ENCODE measurements around the gene FGF18. TPM values are rescaled to one million over a fixed set of nuclear protein-coding genes. Genes with fewer than 3 reads are reported as not detected.

FGF18 gene
- total RNA-seq, 4 donors from 2014 or later: 0.66 to 0.91 (median 0.86) TPM; not detected in 1

DNA sequence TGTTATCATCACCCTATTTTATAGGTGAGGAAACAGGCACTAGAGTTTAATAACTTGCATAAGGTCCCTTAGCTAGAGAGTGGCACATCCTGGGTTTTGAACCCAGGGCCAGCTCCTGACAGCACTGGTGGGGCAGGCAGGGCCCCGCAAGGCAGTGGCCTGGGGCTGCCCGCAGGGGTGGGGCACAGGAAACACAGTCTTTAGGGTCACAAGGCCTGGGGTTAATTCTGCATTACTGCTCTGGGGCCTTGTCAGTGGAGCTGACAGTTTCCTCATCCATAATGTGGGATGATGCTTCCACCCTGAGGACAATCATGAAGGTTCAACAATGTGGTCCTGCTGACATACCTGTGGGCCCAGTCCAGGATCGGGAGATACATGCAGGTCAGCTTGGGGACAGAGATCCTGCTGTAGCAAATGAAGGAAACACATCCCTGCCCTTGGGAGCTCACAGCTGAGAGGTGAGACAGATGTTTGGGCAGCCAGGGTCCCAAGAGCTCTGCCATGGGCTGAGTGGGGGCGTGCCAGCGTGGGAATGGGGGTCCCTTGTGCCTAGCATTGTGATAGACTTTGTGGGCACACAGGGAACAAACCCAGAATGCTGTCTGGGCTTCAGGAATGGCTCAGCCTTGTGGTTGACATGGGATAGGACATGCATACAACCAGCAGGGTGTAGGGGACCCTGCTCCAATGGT lies 14.7 kb downstream of the FGF18 start:
- Histone ChIP-seq H3K9me3 (no peaks in the 10 kb centered on the region), H3K27me3 (no peaks in the 10 kb centered on the region), H3K27ac (replicated peaks in 1 of 4) (no peak overlapping the region), H3K36me3 (no peaks in the 10 kb centered on the region), H3K4me1 (peaks cover 0 to 15% (median 0%) of the 10 kb centered on the region in 4 donors), H3K4me3 (no peak overlapping the region)
- intact Hi-C loops (cut with DNase I): no loop called here
- WGBS: 87% methylated on average over 4 of the region's 5 CpGs
- TF ChIP-seq POLR2A (IDR thresholded peaks at IDR 0.05; ENCODE audit: low read depth): no peak
- no peak for TF ChIP-seq POLR2AphosphoS5 (IDR thresholded peaks at IDR 0.05)
- TF ChIP-seq EP300 (IDR thresholded peaks at IDR 0.05): no peak
- TF ChIP-seq, protein P1, sequence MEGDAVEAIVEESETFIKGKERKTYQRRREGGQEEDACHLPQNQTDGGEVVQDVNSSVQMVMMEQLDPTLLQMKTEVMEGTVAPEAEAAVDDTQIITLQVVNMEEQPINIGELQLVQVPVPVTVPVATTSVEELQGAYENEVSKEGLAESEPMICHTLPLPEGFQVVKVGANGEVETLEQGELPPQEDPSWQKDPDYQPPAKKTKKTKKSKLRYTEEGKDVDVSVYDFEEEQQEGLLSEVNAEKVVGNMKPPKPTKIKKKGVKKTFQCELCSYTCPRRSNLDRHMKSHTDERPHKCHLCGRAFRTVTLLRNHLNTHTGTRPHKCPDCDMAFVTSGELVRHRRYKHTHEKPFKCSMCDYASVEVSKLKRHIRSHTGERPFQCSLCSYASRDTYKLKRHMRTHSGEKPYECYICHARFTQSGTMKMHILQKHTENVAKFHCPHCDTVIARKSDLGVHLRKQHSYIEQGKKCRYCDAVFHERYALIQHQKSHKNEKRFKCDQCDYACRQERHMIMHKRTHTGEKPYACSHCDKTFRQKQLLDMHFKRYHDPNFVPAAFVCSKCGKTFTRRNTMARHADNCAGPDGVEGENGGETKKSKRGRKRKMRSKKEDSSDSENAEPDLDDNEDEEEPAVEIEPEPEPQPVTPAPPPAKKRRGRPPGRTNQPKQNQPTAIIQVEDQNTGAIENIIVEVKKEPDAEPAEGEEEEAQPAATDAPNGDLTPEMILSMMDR (IDR thresholded peaks at IDR 0.05): no peak
- DNase-seq (ENCODE audit: extremely low spot score): no peak

DNA sequence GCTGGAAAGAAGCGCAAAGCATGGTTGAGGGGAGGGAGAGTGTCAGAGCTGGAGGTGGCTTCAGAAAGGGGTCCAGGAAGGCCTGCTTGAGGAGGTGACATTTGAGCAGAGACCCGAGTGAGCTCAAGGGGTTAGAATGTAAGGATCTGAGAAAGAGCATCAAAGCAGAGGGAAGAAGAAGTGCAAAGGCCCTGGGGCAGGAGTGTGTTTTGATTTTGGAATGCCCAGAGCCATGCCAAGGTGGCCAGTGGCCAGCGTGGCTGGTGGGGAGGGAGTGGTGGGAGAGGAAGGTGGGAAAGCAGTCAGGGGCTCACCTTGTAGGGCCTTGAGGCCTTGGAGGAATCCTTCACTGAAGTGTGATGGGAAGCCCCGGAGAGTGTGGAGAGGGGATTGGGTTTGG lies 15.4 kb downstream of the FGF18 start:
- Histone ChIP-seq H3K9me3 (no peaks in the 10 kb centered on the region), H3K36me3 (no peaks in the 10 kb centered on the region), H3K27me3 (no peaks in the 10 kb centered on the region), H3K4me3 (no peak overlapping the region), H3K27ac (replicated peaks in 1 of 4) (no peak overlapping the region), H3K4me1 (peaks cover 0 to 20% (median 0%) of the 10 kb centered on the region in 4 donors)
- WGBS: 99% methylated on average over 4 of the region's 4 CpGs
- no peak for DNase-seq (ENCODE audit: extremely low spot score)
- TF ChIP-seq EP300 (IDR thresholded peaks at IDR 0.05) (no peak), POLR2A (IDR thresholded peaks at IDR 0.05; ENCODE audit: low read depth) (no peak), POLR2AphosphoS5 (IDR thresholded peaks at IDR 0.05) (no peak)
- TF ChIP-seq, protein P1 (IDR thresholded peaks at IDR 0.05): no peak
- intact Hi-C loops (cut with DNase I): no loop called here

DNA sequence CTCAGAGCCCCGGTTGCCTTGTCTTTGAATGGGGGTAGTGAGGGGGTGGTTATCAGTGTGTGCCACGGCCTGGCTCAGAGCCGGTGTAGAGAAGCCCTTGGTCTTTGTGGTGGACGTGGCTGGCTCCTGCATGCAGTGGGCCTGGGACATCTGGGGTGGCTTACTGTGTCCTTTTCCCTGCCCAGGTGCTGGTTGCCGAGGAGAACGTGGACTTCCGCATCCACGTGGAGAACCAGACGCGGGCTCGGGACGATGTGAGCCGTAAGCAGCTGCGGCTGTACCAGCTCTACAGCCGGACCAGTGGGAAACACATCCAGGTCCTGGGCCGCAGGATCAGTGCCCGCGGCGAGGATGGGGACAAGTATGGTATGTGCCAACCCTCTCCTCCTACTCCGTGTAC lies 16.5 kb downstream of the FGF18 start:
- 94% methylated on average over 9 of the region's 20 CpGs for WGBS
- Histone ChIP-seq H3K27ac (replicated peaks in 1 of 4) (no peak overlapping the region), H3K4me1 (peaks cover 0 to 31% (median 0%) of the 10 kb centered on the region in 4 donors), H3K36me3 (no peaks in the 10 kb centered on the region), H3K9me3 (no peaks in the 10 kb centered on the region), H3K4me3 (no peak overlapping the region), H3K27me3 (no peaks in the 10 kb centered on the region)
- DNase-seq (ENCODE audit: extremely low spot score): no peak
- TF ChIP-seq EP300 (IDR thresholded peaks at IDR 0.05) (no peak), POLR2AphosphoS5 (IDR thresholded peaks at IDR 0.05) (no peak), POLR2A (IDR thresholded peaks at IDR 0.05; ENCODE audit: low read depth) (no peak)
- TF ChIP-seq, protein P1 (IDR thresholded peaks at IDR 0.05): no peak
- intact Hi-C loops (cut with DNase I): no loop called here

DNA sequence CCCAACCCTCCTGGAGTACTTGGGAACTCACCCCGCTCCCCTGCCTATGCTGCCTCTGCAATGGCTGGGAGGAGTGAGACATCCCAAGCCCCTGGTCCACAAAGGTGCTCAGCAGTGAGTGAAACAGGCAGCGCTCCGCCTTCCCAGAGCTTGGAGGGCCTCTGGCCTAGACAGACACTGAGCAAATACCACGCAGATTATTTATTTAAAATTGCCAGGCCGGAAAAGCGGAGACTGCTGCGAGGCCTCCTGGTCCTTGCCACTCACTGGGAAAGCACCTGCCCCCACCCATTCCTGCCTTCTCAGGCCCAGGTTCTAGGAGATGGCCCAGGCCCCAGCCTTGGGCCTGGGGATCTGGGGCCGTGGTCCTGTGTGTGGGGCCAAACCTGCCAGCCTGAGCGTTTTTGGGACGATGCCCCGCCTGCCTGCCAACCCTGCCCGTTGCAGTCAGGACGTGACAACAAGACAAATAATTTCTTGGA lies 17.4 kb downstream of the FGF18 start:
- no peaks in the 10 kb centered on the region for H3K27me3 ChIP-seq
- H3K4me3 ChIP-seq: no peak overlapping the region
- H3K36me3 ChIP-seq: no peaks in the 10 kb centered on the region
- DNase-seq (ENCODE audit: extremely low spot score): no peak
- H3K27ac ChIP-seq (replicated peaks in 1 of 4): no peak overlapping the region
- intact Hi-C loops (cut with DNase I): no loop called here
- H3K9me3 ChIP-seq: no peaks in the 10 kb centered on the region
- TF ChIP-seq POLR2AphosphoS5 (IDR thresholded peaks at IDR 0.05) (no peak), EP300 (IDR thresholded peaks at IDR 0.05) (no peak), POLR2A (IDR thresholded peaks at IDR 0.05; ENCODE audit: low read depth) (no peak)
- TF ChIP-seq, protein P1 (IDR thresholded peaks at IDR 0.05): no peak
- 81% methylated on average over 10 of the region's 13 CpGs for WGBS
- peaks cover 0 to 31% (median 0%) of the 10 kb centered on the region in 4 donors for H3K4me1 ChIP-seq
